NT2/D1 (cell line): Measurements from ENCODE around the gene ANKRD60.
A peak's percentile ranks its signal among the peaks of the same experiment; 100 is the strongest.

ENCODE experiments used
- DNase-seq: peaks from one replicate; pipeline ENCODE4 v3.0.0-alpha.2; 2011; ENCODE audit warnings: low read depth, low spot score
- H3K27me3 ChIP-seq: 2 replicates; pipeline ENCODE4 v1.6.0; 2011; ENCODE audit warnings: mild to moderate bottlenecking; ENCODE audit not compliant: insufficient read length, insufficient read depth
- H3K36me3 ChIP-seq: 2 replicates; pipeline ENCODE4 v1.6.1; 2011; ENCODE audit warnings: mild to moderate bottlenecking, low read length, mixed read lengths; ENCODE audit not compliant: insufficient read depth, insufficient read length
- H3K4me1 ChIP-seq: 2 replicates; pipeline ENCODE4 v1.5.1; 2011; ENCODE audit not compliant: insufficient read depth, insufficient read length
- H3K4me3 ChIP-seq: 2 replicates; pipeline ENCODE4 v1.5.1; 2011; ENCODE audit warnings: low read depth; ENCODE audit not compliant: insufficient read length
- H3K9ac ChIP-seq: 2 replicates; pipeline ENCODE4 v1.6.0; 2011; ENCODE audit warnings: low read depth; ENCODE audit not compliant: insufficient read length
- H3K9me3 ChIP-seq: 2 replicates; pipeline ENCODE4 v1.5.1; 2011; ENCODE audit warnings: mild to moderate bottlenecking, low read length; ENCODE audit not compliant: insufficient read depth
- SUZ12 ChIP-seq: IDR thresholded peaks from 2 replicates; pipeline ENCODE4 v1.6.1; 2011; ENCODE audit not compliant: insufficient read length, insufficient read depth; ENCODE audit errors: extremely low read depth
- YY1 ChIP-seq: IDR thresholded peaks from 2 replicates; pipeline ENCODE4 v1.6.1; 2011; ENCODE audit not compliant: insufficient read length, insufficient read depth
- ZNF274 ChIP-seq: IDR thresholded peaks from 2 replicates; pipeline ENCODE4 v1.6.1; 2011; ENCODE audit warnings: mild to moderate bottlenecking, low read depth, low read length

ANKRD60 gene

DNA sequence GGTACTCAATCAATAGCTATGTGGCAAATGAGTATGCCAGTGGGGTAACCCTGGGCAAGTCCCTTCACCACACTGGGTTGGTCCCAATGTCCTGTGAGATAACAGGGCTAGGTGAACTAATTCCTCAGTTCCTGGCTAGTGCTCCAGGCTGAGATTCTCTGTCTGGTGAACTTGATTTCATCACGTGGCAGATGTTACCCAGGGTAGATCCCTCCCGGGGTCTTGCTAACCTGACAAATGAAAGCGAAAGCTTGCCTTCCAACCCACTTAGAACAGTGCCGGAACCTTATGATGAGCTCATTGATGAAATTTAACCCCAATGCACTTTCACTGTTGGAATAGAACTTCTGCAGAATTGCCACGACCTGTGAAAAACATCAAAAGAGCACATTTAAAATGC is 6.6 kb upstream of the ANKRD60 start:
- Histone ChIP-seq H3K27me3 (peaks cover 11% of the 10 kb centered on the region), H3K9me3 (no peaks in the 10 kb centered on the region), H3K36me3 (peaks cover 43% of the 10 kb centered on the region), H3K9ac (no peak overlapping the region), H3K4me1 (no peaks in the 10 kb centered on the region), H3K4me3 (no peak overlapping the region)
- no peak for TF ChIP-seq ZNF274
- TF ChIP-seq SUZ12: no peak
- TF ChIP-seq YY1: no peak
- DNase-seq: no peak

DNA sequence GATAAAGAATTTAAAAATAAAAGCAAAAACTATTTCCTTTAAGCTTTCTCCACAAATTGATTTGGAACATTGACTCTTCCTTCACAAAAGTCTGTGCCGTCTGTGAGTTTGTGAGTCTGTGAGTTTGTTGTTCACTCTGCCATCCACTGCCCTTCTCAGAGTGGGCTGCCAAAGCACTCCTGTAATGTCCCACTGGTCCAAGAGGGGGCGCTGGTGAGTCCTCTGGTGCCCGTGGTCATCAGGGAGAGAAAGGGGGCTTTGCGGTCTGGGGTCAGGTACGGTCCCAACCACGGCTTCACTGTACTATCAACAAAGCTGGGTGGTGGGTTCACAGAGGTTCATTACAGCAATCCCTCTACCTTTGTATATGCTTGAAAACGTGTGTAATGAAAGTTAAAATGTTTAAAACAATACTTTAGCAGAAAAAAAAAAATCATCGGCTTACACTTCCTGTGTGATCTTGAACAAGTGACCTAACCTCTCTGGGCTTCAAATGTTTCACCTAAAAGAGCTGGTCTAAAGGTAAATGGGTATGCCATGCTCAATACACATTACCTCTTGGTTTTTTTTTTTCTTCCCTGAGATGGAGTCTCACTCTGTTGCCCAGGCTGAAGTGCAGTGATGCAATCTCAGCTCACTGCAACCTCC is 5.6 kb upstream of the ANKRD60 start:
- H3K9me3 ChIP-seq: no peaks in the 10 kb centered on the region
- no peak overlapping the region for H3K9ac ChIP-seq
- DNase-seq: peak; percentile 40
- peaks cover 17% of the 10 kb centered on the region for H3K27me3 ChIP-seq
- H3K4me1 ChIP-seq: no peaks in the 10 kb centered on the region
- peaks cover 34% of the 10 kb centered on the region for H3K36me3 ChIP-seq
- H3K4me3 ChIP-seq: no peak overlapping the region
- TF ChIP-seq SUZ12: no peak
- no peak for TF ChIP-seq ZNF274
- TF ChIP-seq YY1: no peak

DNA sequence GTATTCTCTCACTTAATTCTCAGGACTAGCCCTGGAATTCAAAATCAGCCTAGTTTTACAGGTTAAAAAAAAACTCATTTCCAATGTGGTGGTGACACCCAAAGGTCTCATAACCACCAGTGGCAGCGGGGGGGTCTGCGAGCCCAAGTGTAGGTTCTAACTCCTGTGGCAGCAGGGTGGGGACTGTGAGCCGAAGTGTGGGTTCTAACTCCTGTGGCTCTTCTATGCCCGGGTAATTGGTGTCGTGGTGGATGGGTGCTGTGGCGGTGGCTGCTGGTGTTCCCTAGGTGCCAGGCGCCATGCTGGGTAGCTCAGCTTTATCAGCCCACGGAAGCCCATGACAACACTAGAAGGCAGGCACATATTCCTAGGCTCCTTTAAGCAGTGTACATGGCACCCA is 4.9 kb upstream of the ANKRD60 start:
- H3K9ac ChIP-seq: no peak overlapping the region
- H3K27me3 ChIP-seq: peaks cover 22% of the 10 kb centered on the region
- no peak overlapping the region for H3K4me3 ChIP-seq
- peaks cover 30% of the 10 kb centered on the region for H3K36me3 ChIP-seq
- TF ChIP-seq YY1 (no peak), ZNF274 (no peak), SUZ12 (no peak)
- DNase-seq: no peak
- no peaks in the 10 kb centered on the region for H3K9me3 ChIP-seq
- H3K4me1 ChIP-seq: no peaks in the 10 kb centered on the region

- Histone ChIP-seq H3K27me3 (peaks cover 38% of the 10 kb centered on the region), H3K9me3 (no peaks in the 10 kb centered on the region), H3K4me3 (no peak overlapping the region), H3K9ac (no peak overlapping the region), H3K36me3 (peaks cover 30% of the 10 kb centered on the region), H3K4me1 (no peaks in the 10 kb centered on the region)
- DNase-seq: no peak
- TF ChIP-seq ZNF274 (no peak), YY1 (no peak), SUZ12 (no peak)
These were observed 3.2 kb upstream of the ANKRD60 start for GRCh38 chr20:58231683-58232082.

DNA sequence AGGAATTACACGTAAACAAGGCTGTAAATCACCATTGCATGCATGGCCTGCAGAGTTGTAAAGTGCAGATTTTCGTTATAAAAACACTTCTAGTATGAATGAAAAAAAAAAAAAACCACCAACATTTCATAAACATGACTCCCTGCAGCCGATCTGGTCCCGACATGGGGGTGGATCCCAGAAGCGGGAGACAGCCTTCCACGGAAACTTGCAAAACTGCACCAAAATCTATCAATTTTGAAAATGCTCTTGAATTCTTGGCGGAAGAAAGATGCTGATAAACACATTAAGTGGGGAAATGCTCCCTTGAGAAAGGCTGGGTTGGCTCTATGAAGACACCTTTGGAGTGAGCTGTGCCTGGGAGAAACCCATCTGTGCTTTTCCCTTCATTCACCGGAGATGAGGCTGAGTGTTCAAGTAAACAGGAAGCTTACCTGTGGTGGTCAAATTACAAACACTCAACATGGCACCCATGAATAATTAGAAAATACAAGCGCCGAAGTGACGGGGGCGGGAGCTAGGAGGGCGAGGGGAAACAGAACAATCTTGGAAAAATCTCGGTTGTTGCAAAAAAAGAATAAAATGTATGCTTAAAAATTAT is 845 bp upstream of the ANKRD60 start:
- Histone ChIP-seq H3K4me1 (no peaks in the 10 kb centered on the region), H3K4me3 (peak overlapping the region; percentile 48), H3K27me3 (peaks cover 32% of the 10 kb centered on the region), H3K9me3 (no peaks in the 10 kb centered on the region), H3K9ac (peak overlapping the region; percentile 58), H3K36me3 (peaks cover 21% of the 10 kb centered on the region)
- TF ChIP-seq YY1 (no peak), ZNF274 (no peak), SUZ12 (no peak)
- DNase-seq: peak; percentile 42

DNA sequence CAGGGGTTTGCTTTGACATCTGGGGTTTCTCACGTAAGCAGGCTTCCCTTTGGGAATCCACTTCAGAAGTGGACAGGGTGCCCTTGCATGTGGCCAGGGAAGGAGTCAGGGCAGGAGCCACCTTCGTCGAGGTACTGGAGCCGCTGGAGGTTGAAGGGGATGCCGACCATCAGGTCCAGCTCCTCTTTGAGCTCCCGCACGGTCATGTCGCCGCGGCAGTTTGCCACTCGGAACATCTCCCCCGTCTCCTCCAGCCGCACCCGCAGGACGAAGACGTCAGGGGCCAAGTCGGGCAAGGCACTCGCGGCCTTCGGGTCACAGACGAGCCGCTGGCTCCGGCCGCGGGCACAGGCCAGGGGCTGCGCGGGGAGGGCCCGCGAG is 360 bp downstream of the ANKRD60 start:
- Histone ChIP-seq H3K4me3 (peak overlapping the region; percentile 32), H3K9ac (peak overlapping the region; percentile 71), H3K36me3 (peaks cover 12% of the 10 kb centered on the region), H3K27me3 (peaks cover 32% of the 10 kb centered on the region), H3K9me3 (no peaks in the 10 kb centered on the region), H3K4me1 (no peaks in the 10 kb centered on the region)
- no peak for DNase-seq
- TF ChIP-seq YY1 (no peak), ZNF274 (no peak), SUZ12 (no peak)

- H3K4me1 ChIP-seq: no peaks in the 10 kb centered on the region
- peak overlapping the region; percentile 32 for H3K4me3 ChIP-seq
- DNase-seq: no peak
- TF ChIP-seq SUZ12 (no peak), YY1 (no peak), ZNF274 (no peak)
- no peaks in the 10 kb centered on the region for H3K9me3 ChIP-seq
- peaks cover 32% of the 10 kb centered on the region for H3K27me3 ChIP-seq
- peaks cover 7% of the 10 kb centered on the region for H3K36me3 ChIP-seq
- H3K9ac ChIP-seq: no peak overlapping the region
These were observed 906 bp downstream of the ANKRD60 start for GRCh38 chr20:58227391-58228102.
